ENCODE results near the gene MAGEB17. TPM values are rescaled to one million over a fixed set of nuclear protein-coding genes. Genes with fewer than 3 reads are reported as not detected.

Gene MAGEB17
- total RNA-seq, 1 experiment from 2014 or later: not detected

DNA sequence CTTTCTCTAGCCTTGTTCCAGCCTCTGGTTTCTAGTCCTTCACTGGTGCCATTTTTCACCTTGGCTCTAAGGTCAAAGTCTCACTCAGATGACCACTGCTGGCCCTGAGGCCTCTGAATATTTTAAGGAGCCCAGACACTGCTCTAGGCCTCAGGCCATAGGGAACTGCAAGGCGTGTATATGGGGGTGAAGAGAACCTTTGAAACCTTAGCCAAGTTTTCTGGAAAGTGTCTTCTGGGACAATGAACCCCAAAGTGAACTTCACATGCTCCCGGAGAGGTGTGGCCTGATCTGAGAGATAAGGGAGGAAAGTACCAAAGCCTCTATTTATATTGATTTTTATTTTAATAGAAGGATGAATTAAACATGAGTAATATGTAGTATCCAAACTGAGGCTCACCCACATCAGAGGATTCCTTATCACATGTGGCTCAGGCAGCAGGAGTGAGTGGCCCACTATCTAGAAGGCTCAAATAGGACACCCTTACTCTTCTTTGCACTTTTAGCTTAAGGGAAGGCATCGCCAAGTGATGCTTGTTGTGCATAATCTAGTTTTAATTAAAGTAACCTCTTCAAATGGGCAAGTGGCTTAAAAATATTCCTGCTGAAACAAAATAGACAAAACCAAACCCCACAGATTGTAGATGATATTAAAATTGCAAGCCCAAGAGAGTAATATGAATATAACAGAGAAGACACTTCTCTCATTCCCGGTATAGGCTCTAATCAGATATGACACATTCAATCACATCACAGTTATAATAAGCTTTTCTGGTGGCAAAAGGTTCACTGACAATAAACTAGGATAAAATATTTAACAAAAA lies 25.6 kb upstream of the MAGEB17 start (continued):
- TF ChIP-seq, protein P1, sequence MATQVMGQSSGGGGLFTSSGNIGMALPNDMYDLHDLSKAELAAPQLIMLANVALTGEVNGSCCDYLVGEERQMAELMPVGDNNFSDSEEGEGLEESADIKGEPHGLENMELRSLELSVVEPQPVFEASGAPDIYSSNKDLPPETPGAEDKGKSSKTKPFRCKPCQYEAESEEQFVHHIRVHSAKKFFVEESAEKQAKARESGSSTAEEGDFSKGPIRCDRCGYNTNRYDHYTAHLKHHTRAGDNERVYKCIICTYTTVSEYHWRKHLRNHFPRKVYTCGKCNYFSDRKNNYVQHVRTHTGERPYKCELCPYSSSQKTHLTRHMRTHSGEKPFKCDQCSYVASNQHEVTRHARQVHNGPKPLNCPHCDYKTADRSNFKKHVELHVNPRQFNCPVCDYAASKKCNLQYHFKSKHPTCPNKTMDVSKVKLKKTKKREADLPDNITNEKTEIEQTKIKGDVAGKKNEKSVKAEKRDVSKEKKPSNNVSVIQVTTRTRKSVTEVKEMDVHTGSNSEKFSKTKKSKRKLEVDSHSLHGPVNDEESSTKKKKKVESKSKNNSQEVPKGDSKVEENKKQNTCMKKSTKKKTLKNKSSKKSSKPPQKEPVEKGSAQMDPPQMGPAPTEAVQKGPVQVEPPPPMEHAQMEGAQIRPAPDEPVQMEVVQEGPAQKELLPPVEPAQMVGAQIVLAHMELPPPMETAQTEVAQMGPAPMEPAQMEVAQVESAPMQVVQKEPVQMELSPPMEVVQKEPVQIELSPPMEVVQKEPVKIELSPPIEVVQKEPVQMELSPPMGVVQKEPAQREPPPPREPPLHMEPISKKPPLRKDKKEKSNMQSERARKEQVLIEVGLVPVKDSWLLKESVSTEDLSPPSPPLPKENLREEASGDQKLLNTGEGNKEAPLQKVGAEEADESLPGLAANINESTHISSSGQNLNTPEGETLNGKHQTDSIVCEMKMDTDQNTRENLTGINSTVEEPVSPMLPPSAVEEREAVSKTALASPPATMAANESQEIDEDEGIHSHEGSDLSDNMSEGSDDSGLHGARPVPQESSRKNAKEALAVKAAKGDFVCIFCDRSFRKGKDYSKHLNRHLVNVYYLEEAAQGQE (IDR thresholded peaks at IDR 0.05; ENCODE audit: low read depth): no peak

DNA sequence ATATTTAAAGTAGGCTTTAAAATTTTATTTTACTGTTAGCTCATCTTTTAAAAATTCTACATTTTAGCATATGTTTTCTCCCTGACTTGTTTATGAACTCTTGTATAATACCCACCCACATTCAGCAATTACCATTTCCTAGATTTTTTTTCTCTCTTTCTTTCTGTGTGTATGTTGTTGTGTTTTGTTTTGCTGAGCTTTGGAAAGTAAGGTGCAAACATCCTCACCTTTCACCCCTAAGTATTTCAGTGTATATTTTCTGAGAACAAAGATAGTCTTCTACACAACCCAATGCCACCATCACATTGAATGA lies 25.1 kb upstream of the MAGEB17 start:
- H3K79me2 ChIP-seq (ENCODE audit: insufficient read depth, low read length): no peaks in the 10 kb centered on the region
- ChIA-PET CTCF (no interaction called here), POLR2A (no interaction called here), RAD21 (ENCODE audit: low non-redundant PET in 1 of 2, low total read pairs in 2 of 2, uncharacterized antibody in 2 of 2, unreplicated experiment in 2 of 2) (no interaction called here)
- no peak overlapping the region for H3K4me3 ChIP-seq (replicated peaks in 1 of 2; ENCODE audit: low read depth in 1 of 2, low read length in 2 of 2)
- H3K27ac ChIP-seq (ENCODE audit: low read depth, low read length): no peak overlapping the region
- no peaks in the 10 kb centered on the region for H3K9me3 ChIP-seq (ENCODE audit: control insufficient read depth in 1 of 2, insufficient read depth in 1 of 2, low read depth in 1 of 2, low read length in 2 of 2)
- H3K4me1 ChIP-seq (ENCODE audit: control insufficient read depth in 1 of 2, insufficient read depth in 2 of 2, low read length in 2 of 2): peaks cover 0 to 4% of the 10 kb centered on the region in 2 experiments; a peak in 1 of 4 replicates
- ATAC-seq (no peak), DNase-seq (ENCODE audit: low read depth, low spot score) (no peak)
- no peaks in the 10 kb centered on the region for H3K27me3 ChIP-seq (ENCODE audit: insufficient read depth, low read length)
- H3K4me2 ChIP-seq (ENCODE audit: low read length): no peak overlapping the region
- no peak overlapping the region for H3K9ac ChIP-seq (ENCODE audit: low read length)
- TF ChIP-seq ZBTB33 (IDR thresholded peaks at IDR 0.05; ENCODE audit: extremely low read depth, insufficient replicate concordance, low read length) (no peak), EZH2 (IDR thresholded peaks at IDR 0.05) (no peak), SRF (IDR thresholded peaks at IDR 0.05; ENCODE audit: low read depth) (no peak), EZH2phosphoT487 (IDR thresholded peaks at IDR 0.05; ENCODE audit: borderline replicate concordance) (no peak), CEBPB (IDR thresholded peaks at IDR 0.05; ENCODE audit: low read depth) (no peak), FOSL1 (IDR thresholded peaks at IDR 0.05; ENCODE audit: low read depth) (no peak), CBX3 (IDR thresholded peaks at IDR 0.05; ENCODE audit: low read depth) (no peak), JUND (IDR thresholded peaks at IDR 0.05) (no peak), EGR1 (IDR thresholded peaks at IDR 0.05; ENCODE audit: low read depth) (no peak), ZFX (IDR thresholded peaks at IDR 0.05) (no peak), RAD21 (IDR thresholded peaks at IDR 0.05; ENCODE audit: low read depth) (no peak), YY1 (IDR thresholded peaks at IDR 0.05; ENCODE audit: extremely low read depth, insufficient replicate concordance, low read depth, low read length) (no peak)
- TF ChIP-seq, protein P1 (IDR thresholded peaks at IDR 0.05; ENCODE audit: low read depth): no peak
- no peak overlapping the region for H2AFZ ChIP-seq (ENCODE audit: low read depth, low read length, poor library complexity, severe bottlenecking)
- no peaks in the 10 kb centered on the region for H3K36me3 ChIP-seq (ENCODE audit: control insufficient read depth in 1 of 2, insufficient read depth in 2 of 2, low read length in 2 of 2)
- no peaks in the 10 kb centered on the region for H3K9me2 ChIP-seq (ENCODE audit: insufficient read depth)
- no peaks in the 10 kb centered on the region for H4K20me1 ChIP-seq (ENCODE audit: insufficient read depth)
- intact Hi-C loops (cut with micrococcal nuclease): no loop called here
- BruUV-seq (replicated peaks): no TSS peak

Measured in HCT116 (cell line).